HepG2 (cell line): ENCODE data around the gene MCC. TPM values are rescaled to one million over a fixed set of nuclear protein-coding genes. Genes with fewer than 3 reads are reported as not detected.
A peak's percentile ranks its signal among the peaks of the same experiment; 100 is the strongest.

Source experiments
- ATF6 ChIP-seq: sonication (generic); formaldehyde crosslinking; conservative IDR thresholded peaks from 2 replicates; pipeline ENCODE4 v1.4.0; 2020; ENCODE audit warnings: missing genetic modification reagents
- ATF7-NPFF ChIP-seq: sonication (generic); formaldehyde crosslinking; IDR thresholded peaks from 2 replicates; pipeline ENCODE4 v1.8.1; 2023; ENCODE audit warnings: mild to moderate bottlenecking, low read depth, missing genetic modification reagents, moderate library complexity
- BCL6 ChIP-seq: IDR thresholded peaks from 2 replicates; pipeline ENCODE4 v1.6.1; 2016; ENCODE audit warnings: missing genetic modification reagents, missing compliant biosample characterization
- CBFB ChIP-seq: sonication (generic); formaldehyde crosslinking; IDR thresholded peaks from 2 replicates; pipeline ENCODE4 v1.4.0; 2020; ENCODE audit warnings: missing genetic modification reagents
- EEA1 ChIP-seq: sonication (generic); formaldehyde crosslinking; IDR thresholded peaks from 2 replicates; pipeline ENCODE4 v1.5.1; 2020; ENCODE audit warnings: mild to moderate bottlenecking, missing genetic modification reagents, borderline replicate concordance
- EED ChIP-seq: sonication (generic); formaldehyde crosslinking; IDR thresholded peaks from 2 replicates; pipeline ENCODE4 v1.5.0; 2020; ENCODE audit warnings: mild to moderate bottlenecking, missing genetic modification reagents
- EP300 ChIP-seq, 3 experiments: sonication (generic) in 1 of 3; formaldehyde crosslinking in 1 of 3; IDR thresholded peaks; 2 replicates each; pipeline versions ENCODE4 v1.5.1 to v1.6.1; 2011 to 2020; ENCODE audit warnings: low read depth in 2 of 3, low read length in 2 of 3, borderline replicate concordance in 1 of 3, improper control_type of control experiment in 1 of 3, mild to moderate bottlenecking in 1 of 3, missing genetic modification reagents in 1 of 3, moderate library complexity in 1 of 3
- GABPB1 ChIP-seq: IDR thresholded peaks from 2 replicates; pipeline ENCODE4 v1.6.1; 2016; ENCODE audit warnings: mild to moderate bottlenecking, missing genetic modification reagents, moderate library complexity, missing compliant biosample characterization
- KMT2B ChIP-seq: IDR thresholded peaks from 2 replicates; pipeline ENCODE4 v1.6.1; 2016; ENCODE audit warnings: missing genetic modification reagents, missing compliant biosample characterization
- MIER2 ChIP-seq: IDR thresholded peaks from 2 replicates; pipeline ENCODE4 v1.6.1; 2016; ENCODE audit warnings: missing biosample characterization, missing genetic modification reagents
- MYPOP ChIP-seq: sonication (generic); formaldehyde crosslinking; IDR thresholded peaks from 2 replicates; pipeline ENCODE4 v1.8.1; 2023; ENCODE audit warnings: mild to moderate bottlenecking, moderate library complexity, missing genetic modification reagents
- RFX5 ChIP-seq: IDR thresholded peaks from 2 replicates; pipeline ENCODE4 v1.6.1; 2011; ENCODE audit warnings: low read depth, low read length, improper control_type of control experiment
- SMAD1 ChIP-seq: sonication (generic); formaldehyde crosslinking; IDR thresholded peaks from 2 replicates; pipeline ENCODE4 v1.4.0; 2020; ENCODE audit warnings: missing genetic modification reagents, low read depth, mild to moderate bottlenecking, borderline replicate concordance
- SRY ChIP-seq: sonication (generic); formaldehyde crosslinking; IDR thresholded peaks from 2 replicates; pipeline ENCODE4 v1.8.0; 2022; ENCODE audit warnings: mild to moderate bottlenecking, missing genetic modification reagents
- TBX2 ChIP-seq: sonication (generic); formaldehyde crosslinking; IDR thresholded peaks from 2 replicates; pipeline ENCODE4 v1.5.0; 2020; ENCODE audit warnings: missing genetic modification reagents, mild to moderate bottlenecking, borderline replicate concordance
- ZC3H13 ChIP-seq: sonication (generic); formaldehyde crosslinking; IDR thresholded peaks from 2 replicates; pipeline ENCODE4 v1.8.1; 2023; ENCODE audit warnings: mild to moderate bottlenecking, missing genetic modification reagents, moderate library complexity
- ZNF335 ChIP-seq: sonication (generic); formaldehyde crosslinking; IDR thresholded peaks from 2 replicates; pipeline ENCODE4 v1.4.0; 2020; ENCODE audit warnings: missing genetic modification reagents
- ZNF441 ChIP-seq: sonication (generic); formaldehyde crosslinking; IDR thresholded peaks from 2 replicates; pipeline ENCODE4 v1.7.0; 2021; ENCODE audit warnings: missing genetic modification reagents, borderline replicate concordance
- ZNF451 ChIP-seq: sonication (generic); formaldehyde crosslinking; IDR thresholded peaks from 2 replicates; pipeline ENCODE4 v1.5.0; 2020; ENCODE audit warnings: mild to moderate bottlenecking, missing genetic modification reagents
- polyA plus RNA-seq, 8 experiments: library from polyadenylated mRNA; depleted of rRNA in 3 of 8; stranded (reverse) in 7 of 8; unstranded in 1 of 8; fragments of >200 nt; fragmentation: Illumina TruSeq in 4 of 8; extraction: Trizol in 4 of 8; gene quantifications; 2 replicates each; pipeline versions ENCODE4 v1.2.1 to v1.2.3, GENCODE V29; 2011 to 2016; ENCODE audit warnings: low read depth in 4 of 8, missing spikeins in 1 of 8, mixed read lengths in 1 of 8; ENCODE audit not compliant: insufficient read depth in 1 of 8
- total RNA-seq, 5 experiments: library from RNA; depleted of rRNA; stranded (reverse); fragments of >200 nt; fragmentation: Illumina TruSeq; extraction: Trizol; gene quantifications; 2 replicates each; pipeline ENCODE4 v1.2.3, GENCODE V29; 2016; ENCODE audit warnings: low read depth in 1 of 5
- TF ChIP-seq, protein P1 (sequence below): sonication (generic); formaldehyde crosslinking; IDR thresholded peaks from 2 replicates; pipeline ENCODE4 v1.4.0; 2020; ENCODE audit warnings: missing genetic modification reagents

MCC gene
- total and polyA plus RNA-seq, 2 of the 13 experiments (the other 11 are each of a cell fraction or from before 2014, with no cell fraction given), result 0.55 to 2.4 TPM

DNA sequence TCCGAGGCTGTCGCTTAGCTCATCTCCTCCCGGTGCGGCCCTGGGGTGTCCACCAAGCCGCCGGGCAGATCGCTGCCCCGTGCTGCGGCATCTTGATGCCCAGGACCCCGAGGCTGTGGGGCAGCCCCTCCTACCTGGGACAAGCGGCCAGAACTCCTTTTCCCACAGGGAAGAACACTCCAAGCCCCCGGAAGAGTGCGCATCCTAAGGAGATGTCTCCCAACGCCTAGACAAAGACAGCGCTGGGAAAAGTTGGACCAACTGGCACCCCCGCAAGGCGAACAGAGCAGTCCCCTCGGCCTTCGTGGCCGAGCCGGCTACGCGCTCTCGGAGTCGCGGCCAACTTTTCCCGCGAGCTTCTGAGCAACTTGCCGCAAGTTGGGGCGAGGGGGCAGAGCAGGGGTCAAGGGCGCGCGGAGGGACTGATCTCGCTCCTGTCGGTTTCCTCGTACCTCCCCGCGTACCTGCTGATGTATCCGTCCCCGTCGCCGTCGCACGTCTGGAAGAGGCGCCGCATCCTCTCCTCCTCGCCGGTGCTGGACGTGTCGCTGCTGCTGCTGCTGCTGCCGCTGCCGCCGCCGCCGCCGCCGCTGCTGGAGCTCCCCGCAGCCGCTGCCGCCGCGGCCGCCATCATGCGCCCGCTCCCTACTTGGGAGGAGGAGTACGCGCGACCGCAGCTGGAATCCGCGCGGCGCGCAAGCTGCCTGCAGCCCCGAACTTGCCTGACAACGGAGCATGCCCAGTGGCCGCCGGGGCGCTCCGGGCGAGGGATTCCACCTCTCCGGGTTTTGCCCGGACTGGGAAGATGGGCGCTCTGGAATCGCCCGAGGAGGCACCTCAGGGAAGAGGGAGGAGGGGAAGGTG lies at the start of gene MCC (continued):
- TF ChIP-seq ATF7-NPFF (CRISPR knock-in tag) (peak; percentile 45; the same call in 1 of the 2 replicates), ZC3H13 (CRISPR knock-in tag) (0 out of 2 replicates have a peak, but pooled peaks have one; percentile 51), ZNF441 (CRISPR knock-in tag) (peak; percentile 100), ZNF335 (CRISPR knock-in tag) (0 out of 2 replicates have a peak, but pooled peaks have one; percentile 45), EED (CRISPR knock-in tag) (peak; percentile 39; the same call in 1 of the 2 replicates), ZNF451 (CRISPR knock-in tag) (peak; percentile 66), RFX5 (0 out of 2 replicates have a peak, but pooled peaks have one; percentile 28), KMT2B (CRISPR knock-in tag) (peak; percentile 58; the same call in 1 of the 2 replicates), TBX2 (CRISPR knock-in tag) (0 out of 2 replicates have a peak, but pooled peaks have one; percentile 26), ATF6 (CRISPR knock-in tag) (no peak), SRY (CRISPR knock-in tag) (0 out of 2 replicates have a peak, but pooled peaks have one; percentile 48), MIER2 (0 out of 2 replicates have a peak, but pooled peaks have one; percentile 16), EP300 (IDR thresholded peaks at IDR 0.05; ENCODE audit: low read depth in 2 of 2, low read length in 2 of 2) (no peak), EP300 (CRISPR knock-in tag; IDR thresholded peaks at IDR 0.05; ENCODE audit: borderline replicate concordance) (no peak), CBFB (CRISPR knock-in tag) (peak; percentile 77), BCL6 (0 out of 2 replicates have a peak, but pooled peaks have one; percentile 8), EEA1 (0 out of 2 replicates have a peak, but pooled peaks have one; percentile 26), MYPOP (peak; percentile 61; the same call in 1 of the 2 replicates), GABPB1 (peak; percentile 67; the same call in 1 of the 2 replicates), SMAD1 (CRISPR knock-in tag) (0 out of 2 replicates have a peak, but pooled peaks have one; percentile 47)
- TF ChIP-seq, protein P1, sequence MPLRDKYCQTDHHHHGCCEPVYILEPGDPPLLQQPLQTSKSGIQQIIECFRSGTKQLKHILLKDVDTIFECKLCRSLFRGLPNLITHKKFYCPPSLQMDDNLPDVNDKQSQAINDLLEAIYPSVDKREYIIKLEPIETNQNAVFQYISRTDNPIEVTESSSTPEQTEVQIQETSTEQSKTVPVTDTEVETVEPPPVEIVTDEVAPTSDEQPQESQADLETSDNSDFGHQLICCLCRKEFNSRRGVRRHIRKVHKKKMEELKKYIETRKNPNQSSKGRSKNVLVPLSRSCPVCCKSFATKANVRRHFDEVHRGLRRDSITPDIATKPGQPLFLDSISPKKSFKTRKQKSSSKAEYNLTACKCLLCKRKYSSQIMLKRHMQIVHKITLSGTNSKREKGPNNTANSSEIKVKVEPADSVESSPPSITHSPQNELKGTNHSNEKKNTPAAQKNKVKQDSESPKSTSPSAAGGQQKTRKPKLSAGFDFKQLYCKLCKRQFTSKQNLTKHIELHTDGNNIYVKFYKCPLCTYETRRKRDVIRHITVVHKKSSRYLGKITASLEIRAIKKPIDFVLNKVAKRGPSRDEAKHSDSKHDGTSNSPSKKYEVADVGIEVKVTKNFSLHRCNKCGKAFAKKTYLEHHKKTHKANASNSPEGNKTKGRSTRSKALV (CRISPR knock-in tag), result peak; percentile 63; the same call in 1 of the 2 replicates
